H1 (cell line): ENCODE data around the gene LCN6. TPM values are rescaled to one million over a fixed set of nuclear protein-coding genes. Genes with fewer than 3 reads are reported as not detected.

Experiments used
- CTCF ChIA-PET: fragments of 300-600 bp; sonication (Branson Sonifier 250); formaldehyde crosslinking; loops from one replicate; lab custom pipeline; 2021; ENCODE audit not compliant: partially characterized antibody; lab: Charles Lee
- POLR2A ChIA-PET: fragments of 300-600 bp; sonication (Branson Sonifier 250); formaldehyde crosslinking; loops from one replicate; lab custom pipeline; 2021; ENCODE audit warnings: inconsistent platforms; ENCODE audit not compliant: partially characterized antibody; lab: Charles Lee
- DNase-seq, 2 experiments: peaks; one replicate each; pipeline versions ENCODE4 v3.0.0 to v3.0.0-alpha.2; 2010 to 2022; ENCODE audit warnings: low spot score in 2 of 2, low read depth in 1 of 2, mixed read lengths in 1 of 2
- FAIRE-seq: peaks from 2 replicates; lab custom pipeline; 2011; peaks lifted over from hg19 to GRCh38; lab: Jason Lieb, UNC
- H2AFZ ChIP-seq: 2 replicates; pipeline ENCODE4 v1.8.1; 2012; ENCODE audit warnings: low read length, inconsistent platforms
- H2AK5ac ChIP-seq: 2 replicates; pipeline ENCODE4 v1.6.1; 2013; ENCODE audit warnings: low read depth, low read length
- H2BK120ac ChIP-seq: replicated peaks from 2 replicates; pipeline ENCODE3; 2013; ENCODE audit warnings: low read depth, low read length, inconsistent platforms
- H2BK12ac ChIP-seq: 2 replicates; pipeline ENCODE4 v1.6.1; 2013; ENCODE audit warnings: low read depth, low read length
- H2BK15ac ChIP-seq: 2 replicates; pipeline ENCODE4 v1.6.1; 2013; ENCODE audit warnings: low read length
- H2BK20ac ChIP-seq: 2 replicates; pipeline ENCODE4 v1.6.1; 2013; ENCODE audit warnings: low read length
- H2BK5ac ChIP-seq: 2 replicates; pipeline ENCODE4 v1.6.1; 2013; ENCODE audit warnings: low read depth, low read length
- H3K14ac ChIP-seq: 2 replicates; pipeline ENCODE4 v1.6.1; 2013; ENCODE audit warnings: inconsistent platforms; ENCODE audit not compliant: insufficient read length
- H3K18ac ChIP-seq: 2 replicates; pipeline ENCODE4 v1.6.1; 2013; ENCODE audit warnings: low read length; ENCODE audit errors: extremely low read depth
- H3K23ac ChIP-seq: 2 replicates; pipeline ENCODE4 v1.6.1; 2013; ENCODE audit warnings: inconsistent platforms; ENCODE audit not compliant: insufficient read length
- H3K23me2 ChIP-seq: 2 replicates; pipeline ENCODE4 v1.6.1; 2013; ENCODE audit warnings: low read depth, low read length
- H3K27ac ChIP-seq: 2 replicates; pipeline ENCODE4 v1.6.1; 2011; ENCODE audit warnings: low read depth, low read length, inconsistent platforms
- H3K27me3 ChIP-seq, 4 experiments: replicated peaks in 1 of 4; 1 replicate in 1 of 4; 2 replicates in 3 of 4; pipeline versions ENCODE4 v1.6.1 to v1.8.1; 2011 to 2013; ENCODE audit warnings: low read length in 3 of 4, mild to moderate bottlenecking in 3 of 4, inconsistent platforms in 2 of 4, mixed read lengths in 2 of 4, moderate library complexity in 1 of 4; ENCODE audit not compliant: control insufficient read depth in 3 of 4, insufficient read depth in 3 of 4; ENCODE audit errors: extremely low read depth in 1 of 4
- H3K36me3 ChIP-seq, 4 experiments: 2 replicates each; pipeline versions ENCODE4 v1.6.1 to v1.8.1; 2011 to 2013; ENCODE audit warnings: mild to moderate bottlenecking in 4 of 4, low read length in 3 of 4, moderate library complexity in 2 of 4, control low read depth in 1 of 4, inconsistent platforms in 1 of 4; ENCODE audit not compliant: insufficient read depth in 4 of 4, control insufficient read depth in 2 of 4
- H3K4ac ChIP-seq: replicated peaks from 2 replicates; pipeline ENCODE3; 2013; ENCODE audit warnings: low read length, low read depth, mixed read lengths, inconsistent platforms; ENCODE audit not compliant: insufficient read length
- H3K4me1 ChIP-seq, 4 experiments: replicated peaks in 1 of 4; 1 replicate in 1 of 4; 2 replicates in 3 of 4; pipeline versions ENCODE4 v1.6.1 to v1.8.1; 2011 to 2013; ENCODE audit warnings: low read length in 3 of 4, inconsistent platforms in 2 of 4, mixed read lengths in 1 of 4; ENCODE audit not compliant: insufficient read depth in 4 of 4, control insufficient read depth in 3 of 4
- H3K4me2 ChIP-seq, 2 experiments: 2 replicates each; pipeline versions ENCODE4 v1.6.1 to v1.8.1; 2011 to 2013; ENCODE audit warnings: low read depth in 2 of 2, low read length in 2 of 2, control low read depth in 1 of 2, inconsistent platforms in 1 of 2, mild to moderate bottlenecking in 1 of 2; ENCODE audit not compliant: insufficient read depth in 1 of 2
- H3K4me3 ChIP-seq, 4 experiments: fragments of 200-600, 300-600 bp in 1 of 4; sonication (generic), shearing (Covaris generic), sonication (Bioruptor Twin) in 1 of 4; 2 replicates each; pipeline versions ENCODE4 v1.5.1 to v1.8.1; 2011 to 2016; ENCODE audit warnings: low read length in 4 of 4, low read depth in 3 of 4, control low read depth in 2 of 4, inconsistent platforms in 2 of 4, mild to moderate bottlenecking in 2 of 4, mixed read lengths in 1 of 4, moderate library complexity in 1 of 4; ENCODE audit not compliant: insufficient read depth in 2 of 4; ENCODE audit errors: extremely low read depth in 1 of 4
- H3K56ac ChIP-seq: replicated peaks from 2 replicates; pipeline ENCODE3; 2013; ENCODE audit warnings: low read depth, mild to moderate bottlenecking, mixed read lengths, low read length, inconsistent platforms; ENCODE audit not compliant: insufficient read length
- H3K79me1 ChIP-seq: 2 replicates; pipeline ENCODE4 v1.6.1; 2013; ENCODE audit warnings: low read depth, low read length, control low read depth
- H3K79me2 ChIP-seq, 2 experiments: 2 replicates each; pipeline versions ENCODE4 v1.6.1 to v1.8.1; 2012 to 2013; ENCODE audit warnings: low read length in 2 of 2, mild to moderate bottlenecking in 2 of 2, inconsistent platforms in 1 of 2; ENCODE audit not compliant: insufficient read depth in 2 of 2, control insufficient read depth in 1 of 2
- H3K9ac ChIP-seq, 4 experiments: replicated peaks in 1 of 4; 1 replicate in 1 of 4; 2 replicates in 3 of 4; pipeline versions ENCODE4 v1.6.1 to v1.8.1; 2011 to 2013; ENCODE audit warnings: low read depth in 3 of 4, low read length in 3 of 4, control low read depth in 2 of 4, mild to moderate bottlenecking in 2 of 4, moderate library complexity in 2 of 4, inconsistent platforms in 1 of 4; ENCODE audit errors: extremely low read depth in 1 of 4
- H3K9me3 ChIP-seq, 2 experiments: 2 replicates each; pipeline versions ENCODE4 v1.6.1 to v1.8.1; 2012 to 2013; ENCODE audit warnings: mild to moderate bottlenecking in 2 of 2, moderate library complexity in 2 of 2, control low read depth in 1 of 2, inconsistent platforms in 1 of 2, low read depth in 1 of 2, low read length in 1 of 2, mixed read lengths in 1 of 2; ENCODE audit not compliant: insufficient read depth in 2 of 2
- H4K20me1 ChIP-seq, 2 experiments: replicated peaks in 1 of 2; 2 replicates each; pipeline versions ENCODE3 to v1.8.1; 2011 to 2013; ENCODE audit warnings: inconsistent platforms in 2 of 2, low read length in 2 of 2, mild to moderate bottlenecking in 1 of 2; ENCODE audit not compliant: insufficient read depth in 2 of 2, control insufficient read depth in 1 of 2
- H4K5ac ChIP-seq: 2 replicates; pipeline ENCODE4 v1.6.1; 2013; ENCODE audit warnings: low read length, low read depth, mixed read lengths, inconsistent platforms; ENCODE audit not compliant: insufficient read length
- H4K8ac ChIP-seq: 2 replicates; pipeline ENCODE4 v1.8.0; 2013; ENCODE audit warnings: mild to moderate bottlenecking, moderate library complexity, low read length, inconsistent platforms; ENCODE audit not compliant: insufficient read depth; ENCODE audit errors: extremely low read depth
- H4K91ac ChIP-seq: replicated peaks from 2 replicates; pipeline ENCODE3; 2013; ENCODE audit warnings: low read length, mixed read lengths, inconsistent platforms; ENCODE audit not compliant: insufficient read length
- BRCA1 ChIP-seq: IDR thresholded peaks from 2 replicates; pipeline ENCODE4 v1.6.1; 2012; ENCODE audit warnings: low read depth, low read length, improper control_type of control experiment
- CHD1 ChIP-seq: IDR thresholded peaks from 2 replicates; pipeline ENCODE4 v1.6.1; 2012; ENCODE audit warnings: low read depth, low read length, improper control_type of control experiment
- GABPA ChIP-seq: IDR thresholded peaks from 2 replicates; pipeline ENCODE4 v1.6.1; 2011; ENCODE audit warnings: mild to moderate bottlenecking, low read length, moderate library complexity, borderline replicate concordance; ENCODE audit not compliant: insufficient read depth
- HDAC6 ChIP-seq: IDR thresholded peaks from one replicate; pipeline ENCODE4 v1.7.1; 2012; ENCODE audit warnings: low read depth, mild to moderate bottlenecking, inconsistent platforms, low read length, moderate library complexity
- RFX5 ChIP-seq: IDR thresholded peaks from 2 replicates; pipeline ENCODE4 v1.6.1; 2011; ENCODE audit warnings: low read depth, low read length, improper control_type of control experiment, borderline replicate concordance
- SP4 ChIP-seq: IDR thresholded peaks from 2 replicates; pipeline ENCODE4 v1.6.1; 2012; ENCODE audit warnings: low read length, inconsistent platforms
- TAF1 ChIP-seq: IDR thresholded peaks from 2 replicates; pipeline ENCODE4 v1.6.1; 2011; ENCODE audit warnings: mild to moderate bottlenecking, low read depth, low read length
- TAF7 ChIP-seq: optimal IDR thresholded peaks from 2 replicates; pipeline ENCODE3; 2011; ENCODE audit warnings: low read depth, mild to moderate bottlenecking, inconsistent platforms, low read length, moderate library complexity, borderline replicate concordance
- TBP ChIP-seq: IDR thresholded peaks from 2 replicates; pipeline ENCODE4 v1.6.1; 2011; ENCODE audit warnings: low read depth, low read length, improper control_type of control experiment
- TCF12 ChIP-seq: IDR thresholded peaks from 2 replicates; pipeline ENCODE4 v1.6.1; 2011; ENCODE audit warnings: low read depth, mild to moderate bottlenecking, low read length
- USF2 ChIP-seq: IDR thresholded peaks from 2 replicates; pipeline ENCODE4 v1.6.1; 2011; ENCODE audit warnings: low read length, improper control_type of control experiment
- WGBS, 2 experiments: shearing (Covaris generic) in 1 of 2; methylation state at CpG; one replicate each; pipeline versions ENCODE4 v1.1.6 to v1.1.7; 2013 to 2015; ENCODE audit warnings: low lambda C conversion rate in 2 of 2, mixed read lengths in 2 of 2, inconsistent platforms in 1 of 2, low coverage in 1 of 2, missing lambda C conversion rate in 1 of 2; ENCODE audit not compliant: insufficient replicate concordance in 2 of 2, insufficient coverage in 1 of 2, insufficient read length in 1 of 2; ENCODE audit errors: extremely low coverage in 1 of 2, missing lambda C conversion rate in 1 of 2; 5-methylcytosine and 5-hydroxymethylcytosine counted together
- polyA plus RNA-seq, 7 experiments: library from polyadenylated mRNA; depleted of rRNA in 3 of 7; stranded (reverse) in 5 of 7; unstranded in 2 of 7; fragments of >200 nt in 5 of 7; fragments of 200-250 nt in 2 of 7; gene quantifications; 1 replicate in 5 of 7; 2 replicates in 1 of 7; 4 replicates in 1 of 7; pipeline versions ENCODE4 v1.2.1 to v1.2.3, GENCODE V29; 2011 to 2013; ENCODE audit warnings: missing spikeins in 2 of 7, mixed read lengths in 2 of 7
- total RNA-seq: library from RNA; stranded (reverse); fragmentation: NEBNext Ultra II Directional; extraction: Animal tissue kit (Norgen Biotek cat#: 25700); gene quantifications from 2 replicates; pipeline ENCODE4 v1.2.1, GENCODE V29; 2021

LCN6 gene
- total and polyA plus RNA-seq, 2 of the 8 experiments (the other 6 are each of a cell fraction or from before 2014, with no cell fraction given): not detected

GRCh38 chr9:136762915-136763648 is 14.8 kb upstream of the LCN6 start:
- peak; percentile 78 to 96 for DNase-seq
- Histone ChIP-seq H3K4ac (no peak overlapping the region), H3K27me3 (no peaks in the 10 kb centered on the region; a peak in 2 of 7 replicates), H3K23me2 (no peaks in the 10 kb centered on the region; the same call in 1 of the 2 replicates), H3K23ac (no peak overlapping the region), H4K91ac (peak overlapping the region; percentile 93), H4K8ac (no peak overlapping the region), H2BK120ac (no peak overlapping the region), H2AK5ac (no peak overlapping the region), H4K20me1 (no peaks in the 10 kb centered on the region), H2BK12ac (peak overlapping the region; percentile 80; the same call in 1 of the 2 replicates), H2AFZ (no peak overlapping the region), H3K27ac (no peak overlapping the region), H3K4me3 (peak overlapping the region in 1 of 4 experiments; percentile 44; a peak in 2 of 8 replicates), H4K5ac (peak overlapping the region; percentile 29), H3K4me1 (peaks cover 0 to 13% (median 6%) of the 10 kb centered on the region in 4 experiments; a peak in 4 of 7 replicates), H3K79me1 (no peaks in the 10 kb centered on the region), H3K4me2 (peak overlapping the region; percentile 65 to 69), H3K14ac (no peak overlapping the region), H2BK20ac (no peak overlapping the region), H3K9me3 (no peaks in the 10 kb centered on the region), H2BK15ac (no peak overlapping the region), H3K18ac (no peak overlapping the region; the same call in none of the 2 replicates), H3K56ac (no peak overlapping the region), H3K9ac (no peak overlapping the region), H2BK5ac (no peak overlapping the region; the same call in 1 of the 2 replicates), H3K79me2 (no peaks in the 10 kb centered on the region), H3K36me3 (no peaks in the 10 kb centered on the region)
- POLR2A ChIA-PET: interaction anchor here (0.6 to 3.8 kb wide), 3 partner anchors 20 to 111 kb away, joined by 3 to 34 read pairs (median 3); partner anchors contain the start of gene LCN10
- FAIRE-seq: no peak
- CTCF ChIA-PET: interaction anchor here (1.0 to 2.5 kb wide), 3 partner anchors 13 to 24 kb away, joined by 3 to 8 read pairs (median 4); no protein-coding TSS in a partner anchor
- WGBS, 2 experiments: 27% methylated on average over 11 of the region's 37 CpGs; no CpG with 5 or more reads in 1 of the 2 experiments
- TF ChIP-seq RFX5 (no peak), USF2 (no peak), BRCA1 (no peak), TBP (peak; percentile 34; the same call in 1 of the 2 replicates), TCF12 (no peak), CHD1 (no peak), TAF7 (no peak), HDAC6 (no peak), GABPA (no peak), SP4 (no peak), TAF1 (0 out of 2 replicates have a peak, but pooled peaks have one; percentile 32)
